KMS-11 (cell line): ENCODE measurements around the gene BMPER.

ENCODE experiments used
- H2AFZ ChIP-seq: fragments of 200-600 bp; sonication (generic); 2 replicates; pipeline ENCODE4 v1.6.1; 2016; ENCODE audit warnings: antibody characterized with exemption, mixed run types, low read depth
- H3K27ac ChIP-seq: fragments of 200-600 bp; sonication (generic); 2 replicates; pipeline ENCODE4 v1.6.1; 2016; ENCODE audit warnings: mild to moderate bottlenecking, mixed run types
- H3K27me3 ChIP-seq: fragments of 200-600 bp; sonication (generic); 2 replicates; pipeline ENCODE4 v1.6.1; 2017; ENCODE audit warnings: mild to moderate bottlenecking, low read depth, mixed run types, moderate library complexity; ENCODE audit not compliant: insufficient read depth
- H3K36me3 ChIP-seq: fragments of 200-600 bp; sonication (generic); 2 replicates; pipeline ENCODE4 v1.6.1; 2017; ENCODE audit warnings: mild to moderate bottlenecking, mixed run types; ENCODE audit not compliant: insufficient read depth
- H3K4me1 ChIP-seq: fragments of 200-600 bp; sonication (generic); 2 replicates; pipeline ENCODE4 v1.6.1; 2016; ENCODE audit warnings: mild to moderate bottlenecking, low read depth, mixed run types; ENCODE audit not compliant: poor library complexity, severe bottlenecking
- H3K4me2 ChIP-seq: fragments of 200-600 bp; sonication (generic); 2 replicates; pipeline ENCODE4 v1.7.0; 2016; ENCODE audit warnings: mild to moderate bottlenecking, mixed run types
- H3K4me3 ChIP-seq: fragments of 200-600 bp; sonication (generic); IDR thresholded peaks from 2 replicates; pipeline ENCODE4 v1.6.1; 2017; ENCODE audit warnings: low read depth, low read length, mixed read lengths; ENCODE audit not compliant: insufficient read depth
- H3K79me2 ChIP-seq: fragments of 200-600 bp; sonication (generic); 2 replicates; pipeline ENCODE4 v1.6.1; 2016; ENCODE audit warnings: low read depth, mixed run types; ENCODE audit not compliant: insufficient read depth
- H3K9ac ChIP-seq: fragments of 200-600 bp; sonication (generic); 2 replicates; pipeline ENCODE4 v1.6.1; 2016; ENCODE audit warnings: mild to moderate bottlenecking, mixed run types
- H4K20me1 ChIP-seq: fragments of 200-600 bp; sonication (generic); 2 replicates; pipeline ENCODE4 v1.6.1; 2016; ENCODE audit warnings: mild to moderate bottlenecking, mixed run types; ENCODE audit not compliant: insufficient read depth
- CTCF ChIP-seq: fragments of 200-600 bp; sonication (generic); conservative IDR thresholded peaks from 2 replicates; pipeline ENCODE4 v1.6.1; 2017; ENCODE audit warnings: low read depth, mild to moderate bottlenecking, antibody characterized with exemption, low read length, moderate library complexity, mixed read lengths

Gene BMPER

GRCh38 chr7:34111031-34111430 lies 205.7 kb downstream of the BMPER start:
- Histone ChIP-seq H3K4me2 (no peak overlapping the region), H2AFZ (no peak overlapping the region), H3K27me3 (no peaks in the 10 kb centered on the region), H3K4me3 (no peak overlapping the region), H3K9ac (no peak overlapping the region), H3K79me2 (no peaks in the 10 kb centered on the region), H4K20me1 (no peaks in the 10 kb centered on the region), H3K27ac (no peak overlapping the region), H3K4me1 (no peaks in the 10 kb centered on the region), H3K36me3 (no peaks in the 10 kb centered on the region)
- TF ChIP-seq CTCF: no peak

GRCh38 chr7:34115503-34115902 lies 210.2 kb downstream of the BMPER start:
- no peaks in the 10 kb centered on the region for H4K20me1 ChIP-seq
- no peaks in the 10 kb centered on the region for H3K27me3 ChIP-seq

GRCh38 chr7:34117573-34117972 lies 212.2 kb downstream of the BMPER start:
- no peaks in the 10 kb centered on the region for H3K36me3 ChIP-seq
- no peak overlapping the region for H3K4me3 ChIP-seq
- H3K27ac ChIP-seq: no peak overlapping the region
- H3K79me2 ChIP-seq: no peaks in the 10 kb centered on the region
- no peaks in the 10 kb centered on the region for H3K4me1 ChIP-seq
- no peaks in the 10 kb centered on the region for H3K27me3 ChIP-seq
- no peak for TF ChIP-seq CTCF
- H3K9ac ChIP-seq: no peak overlapping the region
- no peaks in the 10 kb centered on the region for H4K20me1 ChIP-seq
- H3K4me2 ChIP-seq: no peak overlapping the region
- no peak overlapping the region for H2AFZ ChIP-seq

More at GRCh38 chr7:34115503-34115902, 210.2 kb downstream of the BMPER start:
- H3K36me3 ChIP-seq: no peaks in the 10 kb centered on the region
- no peaks in the 10 kb centered on the region for H3K79me2 ChIP-seq
- no peak overlapping the region for H3K4me2 ChIP-seq
- H3K4me3 ChIP-seq: no peak overlapping the region
- H3K9ac ChIP-seq: no peak overlapping the region
- no peak overlapping the region for H3K27ac ChIP-seq
- H3K4me1 ChIP-seq: no peaks in the 10 kb centered on the region
- no peak for TF ChIP-seq CTCF
- H2AFZ ChIP-seq: no peak overlapping the region

GRCh38 chr7:34121366-34121765 lies 216.0 kb downstream of the BMPER start:
- H3K36me3 ChIP-seq: no peaks in the 10 kb centered on the region

More at GRCh38 chr7:34121366-34121765, 216.0 kb downstream of the BMPER start:
- Histone ChIP-seq H3K79me2 (no peaks in the 10 kb centered on the region), H3K27me3 (no peaks in the 10 kb centered on the region), H4K20me1 (no peaks in the 10 kb centered on the region), H3K4me3 (no peak overlapping the region), H3K27ac (no peak overlapping the region), H2AFZ (no peak overlapping the region), H3K4me1 (no peaks in the 10 kb centered on the region), H3K9ac (no peak overlapping the region), H3K4me2 (no peak overlapping the region)
- TF ChIP-seq CTCF: no peak
